ENCODE results near the gene RUNX1.
"Not testable (repeated sequence)": the region's sequence is repeated elsewhere in the genome, so short reads cannot be mapped to it uniquely, and the experiment has no call there.

RUNX1 gene

GRCh38 chr21:35015435-35016024 is 33.6 kb downstream of the RUNX1 start:
- DNase-seq, result no peak

GRCh38 chr21:35014302-35015041 is 34.6 kb downstream of the RUNX1 start:
- no peak for DNase-seq

GRCh38 chr21:35011681-35012080 is 37.4 kb downstream of the RUNX1 start:
- no peak for DNase-seq

GRCh38 chr21:35010447-35010846 is 38.7 kb downstream of the RUNX1 start:
- no peak for DNase-seq

- no peak for DNase-seq
These were observed 41.8 kb downstream of the RUNX1 start for GRCh38 chr21:35007348-35007747.

- no peak for DNase-seq
These were observed 42.3 kb downstream of the RUNX1 start for GRCh38 chr21:35006771-35007170.

- DNase-seq, result no peak
These were observed 42.9 kb downstream of the RUNX1 start for GRCh38 chr21:35006248-35006647.

GRCh38 chr21:35005560-35006224 is 43.4 kb downstream of the RUNX1 start:
- DNase-seq, result no peak

- no peak for DNase-seq
These were observed 44.0 kb downstream of the RUNX1 start for GRCh38 chr21:35005077-35005476.

- no peak for DNase-seq
These were observed 44.8 kb downstream of the RUNX1 start for GRCh38 chr21:35004314-35004713.

GRCh38 chr21:35002879-35003722 is 46.0 kb downstream of the RUNX1 start:
- DNase-seq, result peak in 1 of 2 donors; percentile 26

GRCh38 chr21:34999397-34999941 is 49.6 kb downstream of the RUNX1 start:
- DNase-seq, result no peak

GRCh38 chr21:34998176-34998575 is 50.9 kb downstream of the RUNX1 start:
- no peak for DNase-seq

- no peak for DNase-seq
These were observed 51.8 kb downstream of the RUNX1 start for GRCh38 chr21:34997294-34997693.

- peak in 1 of 2 donors; percentile 12 for DNase-seq
These were observed 52.6 kb downstream of the RUNX1 start for GRCh38 chr21:34996304-34997101.

- DNase-seq, result no peak
These were observed 53.2 kb downstream of the RUNX1 start for GRCh38 chr21:34995979-34996303.

- peak in 1 of 2 donors; percentile 30 for DNase-seq
These were observed 54.1 kb downstream of the RUNX1 start for GRCh38 chr21:34994766-34995631.

- not testable (repeated sequence) for DNase-seq
These were observed 55.6 kb downstream of the RUNX1 start for GRCh38 chr21:34993521-34993921.

GRCh38 chr21:34992736-34993398 is 56.2 kb downstream of the RUNX1 start:
- no peak for DNase-seq

GRCh38 chr21:34992180-34992579 is 56.9 kb downstream of the RUNX1 start:
- no peak for DNase-seq
